Loucy (cell line): ENCODE measurements around the gene FCN3.

ENCODE experiments used
- EZH2phosphoT487 ChIP-seq: fragments of 200-600 bp; IDR thresholded peaks from 2 replicates; pipeline ENCODE4 v1.6.1; 2018; ENCODE audit warnings: antibody characterized with exemption, mild to moderate bottlenecking, moderate library complexity, borderline replicate concordance
- TF ChIP-seq, protein P1 (sequence below): fragments of 200-600 bp; sonication (generic); conservative IDR thresholded peaks from 2 replicates; pipeline ENCODE4 v1.5.1; 2014; ENCODE audit warnings: mild to moderate bottlenecking, antibody characterized with exemption, low read length

DNA sequence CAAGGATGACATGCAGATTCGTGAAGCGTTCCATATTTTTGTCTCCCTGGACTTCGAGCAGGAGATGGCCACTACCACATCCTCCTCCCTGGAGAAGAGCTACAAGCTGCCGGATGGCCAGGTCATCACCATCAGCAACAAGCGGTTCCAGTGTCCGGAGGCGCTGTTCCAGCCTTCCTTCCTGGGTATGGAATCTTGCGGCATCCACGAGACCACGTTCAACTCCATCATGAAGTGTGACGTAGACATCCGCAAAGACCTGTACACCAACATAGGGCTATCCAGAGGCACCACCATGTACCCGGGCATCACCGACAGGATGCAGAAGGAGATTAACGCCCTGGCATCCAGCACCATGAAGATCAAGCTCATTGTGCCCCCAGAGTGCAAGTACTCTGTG is 49.3 kb downstream of the FCN3 start:
- TF ChIP-seq, protein P1, sequence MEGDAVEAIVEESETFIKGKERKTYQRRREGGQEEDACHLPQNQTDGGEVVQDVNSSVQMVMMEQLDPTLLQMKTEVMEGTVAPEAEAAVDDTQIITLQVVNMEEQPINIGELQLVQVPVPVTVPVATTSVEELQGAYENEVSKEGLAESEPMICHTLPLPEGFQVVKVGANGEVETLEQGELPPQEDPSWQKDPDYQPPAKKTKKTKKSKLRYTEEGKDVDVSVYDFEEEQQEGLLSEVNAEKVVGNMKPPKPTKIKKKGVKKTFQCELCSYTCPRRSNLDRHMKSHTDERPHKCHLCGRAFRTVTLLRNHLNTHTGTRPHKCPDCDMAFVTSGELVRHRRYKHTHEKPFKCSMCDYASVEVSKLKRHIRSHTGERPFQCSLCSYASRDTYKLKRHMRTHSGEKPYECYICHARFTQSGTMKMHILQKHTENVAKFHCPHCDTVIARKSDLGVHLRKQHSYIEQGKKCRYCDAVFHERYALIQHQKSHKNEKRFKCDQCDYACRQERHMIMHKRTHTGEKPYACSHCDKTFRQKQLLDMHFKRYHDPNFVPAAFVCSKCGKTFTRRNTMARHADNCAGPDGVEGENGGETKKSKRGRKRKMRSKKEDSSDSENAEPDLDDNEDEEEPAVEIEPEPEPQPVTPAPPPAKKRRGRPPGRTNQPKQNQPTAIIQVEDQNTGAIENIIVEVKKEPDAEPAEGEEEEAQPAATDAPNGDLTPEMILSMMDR = no peak
- no peak for TF ChIP-seq EZH2phosphoT487
